K562 (cell line): Measurements from ENCODE around the gene ZNF691. TPM values are rescaled to one million over a fixed set of nuclear protein-coding genes. Genes with fewer than 3 reads are reported as not detected.

Source experiments
- CSDE1 ChIP-seq, 2 experiments: fragments of 450-650 bp; IDR thresholded peaks; 2 replicates each; pipeline ENCODE4 v1.6.1; 2016; ENCODE audit warnings: mild to moderate bottlenecking in 1 of 2
- ERF ChIP-seq: fragments of 450-650 bp; formaldehyde crosslinking; IDR thresholded peaks from 2 replicates; pipeline ENCODE4 v1.4.0; 2020; ENCODE audit warnings: mild to moderate bottlenecking, mixed read lengths
- FOS ChIP-seq: IDR thresholded peaks from 3 replicates; pipeline ENCODE4 v1.6.1; 2011; ENCODE audit not compliant: insufficient read length; ENCODE audit errors: extremely low read depth
- KAT2B ChIP-seq: IDR thresholded peaks from one replicate; pipeline ENCODE4 v1.6.1; 2012; ENCODE audit warnings: low read depth, mild to moderate bottlenecking, control low read depth, inconsistent platforms, low read length, moderate library complexity
- MYC ChIP-seq, 2 experiments: fragments of 250-450 bp in 1 of 2; sonication (Bioruptor Pico) in 1 of 2; IDR thresholded peaks; 2 replicates each; pipeline versions ENCODE4 v1.5.1 to v1.6.1; 2012 to 2021; ENCODE audit warnings: low read depth in 2 of 2, borderline replicate concordance in 1 of 2, improper control_type of control experiment in 1 of 2, low read length in 1 of 2, mild to moderate bottlenecking in 1 of 2, moderate library complexity in 1 of 2
- PRMT5 ChIP-seq: sonication (generic); formaldehyde crosslinking; IDR thresholded peaks from 2 replicates; pipeline ENCODE4 v1.5.0; 2020; ENCODE audit warnings: missing genetic modification reagents
- RBBP5 ChIP-seq: fragments of 200-600 bp; sonication (generic); IDR thresholded peaks from 2 replicates; pipeline ENCODE4 v1.6.1; 2012; ENCODE audit warnings: borderline replicate concordance, mild to moderate bottlenecking, low read length, control low read depth, inconsistent platforms; ENCODE audit not compliant: insufficient read depth, poor library complexity, severe bottlenecking
- RBM14 ChIP-seq: fragments of 200-400 bp; formaldehyde crosslinking; IDR thresholded peaks from 2 replicates; pipeline ENCODE4 v1.6.1; 2018; ENCODE audit warnings: low read depth, mild to moderate bottlenecking, low read length, moderate library complexity, borderline replicate concordance; ENCODE audit not compliant: insufficient read depth
- SRSF1 ChIP-seq: fragments of 200-400 bp; formaldehyde crosslinking; IDR thresholded peaks from 2 replicates; pipeline ENCODE4 v1.6.1; 2017; ENCODE audit warnings: mild to moderate bottlenecking, low read depth, low read length, moderate library complexity
- TAF15 ChIP-seq: fragments of 200-400 bp; formaldehyde crosslinking; IDR thresholded peaks from 2 replicates; pipeline ENCODE4 v1.6.1; 2017; ENCODE audit warnings: mild to moderate bottlenecking, low read depth, low read length, moderate library complexity
- ZC3H4 ChIP-seq: sonication (generic); formaldehyde crosslinking; IDR thresholded peaks from 2 replicates; pipeline ENCODE4 v1.9.0; 2021; ENCODE audit warnings: missing genetic modification reagents, borderline replicate concordance
- ZKSCAN1 ChIP-seq: fragments of 150-350 bp; IDR thresholded peaks from 2 replicates; pipeline ENCODE4 v1.6.1; 2016; ENCODE audit warnings: low read depth, low read length
- ZKSCAN8 ChIP-seq: fragments of 200-800 bp; sonication (Bioruptor generic); IDR thresholded peaks from 2 replicates; pipeline ENCODE4 v1.6.1; 2016; ENCODE audit warnings: missing genetic modification characterization, missing compliant biosample characterization
- ZNF133 ChIP-seq: fragments of 250-450 bp; sonication (Bioruptor Pico); IDR thresholded peaks from 2 replicates; pipeline ENCODE4 v1.4.0; 2020; ENCODE audit warnings: mild to moderate bottlenecking
- ZNF445 ChIP-seq: fragments of 250-450 bp; sonication (Bioruptor Pico); IDR thresholded peaks from 2 replicates; pipeline ENCODE4 v1.4.0; 2020; ENCODE audit warnings: low read depth, mild to moderate bottlenecking, moderate library complexity
- polyA plus RNA-seq, 8 experiments: library from polyadenylated mRNA; depleted of rRNA in 4 of 8; stranded (reverse) in 5 of 8; unstranded in 3 of 8; fragments of >200 nt; fragmentation: Nextera tagmentation in 2 of 8; fragmentation: Illumina TruSeq in 1 of 8; extraction: Ambion mirVana in 2 of 8; extraction: Trizol in 1 of 8; gene quantifications; 2 replicates each; pipeline versions ENCODE4 v1.2.1 to v1.2.3, GENCODE V29; 2011 to 2014; ENCODE audit warnings: inconsistent platforms in 1 of 8, missing spikeins in 1 of 8
- total RNA-seq, 7 experiments: library from RNA; depleted of rRNA in 6 of 7; stranded (reverse); fragments of >200 nt in 6 of 7; fragmentation: Illumina TruSeq in 2 of 7; extraction: Trizol in 2 of 7; gene quantifications; 2 replicates each; pipeline versions ENCODE4 v1.2.1 to v1.2.3, GENCODE V29; 2011 to 2021; ENCODE audit warnings: low replicate concordance in 1 of 7
- TF ChIP-seq, protein P1 (sequence below): fragments of 250-450 bp; sonication (Bioruptor Pico); IDR thresholded peaks from 2 replicates; pipeline ENCODE4 v1.9.0; 2021; ENCODE audit warnings: mild to moderate bottlenecking, inconsistent platforms
- TF ChIP-seq, protein P2 (sequence below): fragments of 200-400 bp; formaldehyde crosslinking; IDR thresholded peaks from 2 replicates; pipeline ENCODE4 v1.6.1; 2017; ENCODE audit warnings: mild to moderate bottlenecking, low read depth, low read length, moderate library complexity
- TF ChIP-seq, protein P3 (sequence below), 2 experiments: IDR thresholded peaks; 2 replicates each; pipeline ENCODE4 v1.6.1; 2012; ENCODE audit warnings: improper control_type of control experiment in 2 of 2, low read depth in 2 of 2, low read length in 2 of 2, borderline replicate concordance in 1 of 2

Gene ZNF691
- total and polyA plus RNA-seq, 9 of the 15 experiments (the other 6 are each of a cell fraction or from before 2014, with no cell fraction given) = 10.7 to 30.4 (median 14.8) TPM

DNA sequence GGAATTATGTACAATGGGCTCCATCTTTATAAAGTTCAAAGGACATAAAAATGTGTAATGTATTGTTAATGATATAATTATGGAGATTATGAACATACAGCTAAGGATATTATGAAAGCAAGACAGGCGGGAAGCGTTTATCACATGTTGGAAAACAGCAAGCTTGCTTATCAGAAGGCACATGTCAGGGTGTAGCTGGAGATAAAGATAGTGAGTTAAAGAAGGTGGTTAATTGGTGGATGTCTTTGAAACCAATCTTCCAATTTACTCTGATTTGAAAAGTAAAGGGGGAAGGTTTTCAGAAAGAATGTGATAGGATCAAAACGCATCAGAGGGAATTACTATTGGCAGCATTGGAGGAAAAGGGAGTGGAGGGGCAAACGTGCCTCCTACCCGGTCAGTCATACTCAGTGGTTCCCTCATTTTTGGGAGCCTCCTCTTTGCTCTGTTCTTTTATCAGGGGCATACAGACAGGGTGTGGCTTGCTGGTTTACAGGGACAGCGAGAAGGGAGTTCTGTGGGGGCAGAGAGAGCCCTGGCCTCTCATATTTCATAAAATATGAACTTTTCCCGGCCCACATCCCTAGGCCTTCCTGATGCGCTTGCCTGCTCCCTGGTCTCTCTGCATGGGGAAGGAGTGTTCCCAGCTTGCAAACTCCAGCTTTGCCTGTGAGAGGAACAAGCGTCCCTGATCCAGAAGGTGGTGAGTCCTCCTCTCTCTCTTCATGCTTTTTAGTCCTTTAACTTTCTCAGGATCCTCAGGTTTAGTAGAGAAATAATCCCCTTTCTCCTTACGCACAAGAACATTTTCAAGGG, 21.2 kb upstream of the ZNF691 start (continued):
- no peak for TF ChIP-seq CSDE1 (IDR thresholded peaks at IDR 0.05)
- TF ChIP-seq FOS = no peak
- no peak for TF ChIP-seq ZNF445 (CRISPR knock-in tag)
- TF ChIP-seq, protein P1, sequence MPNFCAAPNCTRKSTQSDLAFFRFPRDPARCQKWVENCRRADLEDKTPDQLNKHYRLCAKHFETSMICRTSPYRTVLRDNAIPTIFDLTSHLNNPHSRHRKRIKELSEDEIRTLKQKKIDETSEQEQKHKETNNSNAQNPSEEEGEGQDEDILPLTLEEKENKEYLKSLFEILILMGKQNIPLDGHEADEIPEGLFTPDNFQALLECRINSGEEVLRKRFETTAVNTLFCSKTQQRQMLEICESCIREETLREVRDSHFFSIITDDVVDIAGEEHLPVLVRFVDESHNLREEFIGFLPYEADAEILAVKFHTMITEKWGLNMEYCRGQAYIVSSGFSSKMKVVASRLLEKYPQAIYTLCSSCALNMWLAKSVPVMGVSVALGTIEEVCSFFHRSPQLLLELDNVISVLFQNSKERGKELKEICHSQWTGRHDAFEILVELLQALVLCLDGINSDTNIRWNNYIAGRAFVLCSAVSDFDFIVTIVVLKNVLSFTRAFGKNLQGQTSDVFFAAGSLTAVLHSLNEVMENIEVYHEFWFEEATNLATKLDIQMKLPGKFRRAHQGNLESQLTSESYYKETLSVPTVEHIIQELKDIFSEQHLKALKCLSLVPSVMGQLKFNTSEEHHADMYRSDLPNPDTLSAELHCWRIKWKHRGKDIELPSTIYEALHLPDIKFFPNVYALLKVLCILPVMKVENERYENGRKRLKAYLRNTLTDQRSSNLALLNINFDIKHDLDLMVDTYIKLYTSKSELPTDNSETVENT (CRISPR knock-in tag) = no peak
- no peak for TF ChIP-seq SRSF1
- TF ChIP-seq ZC3H4 (CRISPR knock-in tag) = no peak
- TF ChIP-seq, protein P2, sequence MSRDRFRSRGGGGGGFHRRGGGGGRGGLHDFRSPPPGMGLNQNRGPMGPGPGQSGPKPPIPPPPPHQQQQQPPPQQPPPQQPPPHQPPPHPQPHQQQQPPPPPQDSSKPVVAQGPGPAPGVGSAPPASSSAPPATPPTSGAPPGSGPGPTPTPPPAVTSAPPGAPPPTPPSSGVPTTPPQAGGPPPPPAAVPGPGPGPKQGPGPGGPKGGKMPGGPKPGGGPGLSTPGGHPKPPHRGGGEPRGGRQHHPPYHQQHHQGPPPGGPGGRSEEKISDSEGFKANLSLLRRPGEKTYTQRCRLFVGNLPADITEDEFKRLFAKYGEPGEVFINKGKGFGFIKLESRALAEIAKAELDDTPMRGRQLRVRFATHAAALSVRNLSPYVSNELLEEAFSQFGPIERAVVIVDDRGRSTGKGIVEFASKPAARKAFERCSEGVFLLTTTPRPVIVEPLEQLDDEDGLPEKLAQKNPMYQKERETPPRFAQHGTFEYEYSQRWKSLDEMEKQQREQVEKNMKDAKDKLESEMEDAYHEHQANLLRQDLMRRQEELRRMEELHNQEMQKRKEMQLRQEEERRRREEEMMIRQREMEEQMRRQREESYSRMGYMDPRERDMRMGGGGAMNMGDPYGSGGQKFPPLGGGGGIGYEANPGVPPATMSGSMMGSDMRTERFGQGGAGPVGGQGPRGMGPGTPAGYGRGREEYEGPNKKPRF = no peak
- no peak for TF ChIP-seq ZKSCAN8 (CRISPR knock-in tag)
- peak; percentile 19 for TF ChIP-seq RBBP5
- no peak for TF ChIP-seq RBM14
- TF ChIP-seq PRMT5 (CRISPR knock-in tag) = no peak
- TF ChIP-seq, protein P3, sequence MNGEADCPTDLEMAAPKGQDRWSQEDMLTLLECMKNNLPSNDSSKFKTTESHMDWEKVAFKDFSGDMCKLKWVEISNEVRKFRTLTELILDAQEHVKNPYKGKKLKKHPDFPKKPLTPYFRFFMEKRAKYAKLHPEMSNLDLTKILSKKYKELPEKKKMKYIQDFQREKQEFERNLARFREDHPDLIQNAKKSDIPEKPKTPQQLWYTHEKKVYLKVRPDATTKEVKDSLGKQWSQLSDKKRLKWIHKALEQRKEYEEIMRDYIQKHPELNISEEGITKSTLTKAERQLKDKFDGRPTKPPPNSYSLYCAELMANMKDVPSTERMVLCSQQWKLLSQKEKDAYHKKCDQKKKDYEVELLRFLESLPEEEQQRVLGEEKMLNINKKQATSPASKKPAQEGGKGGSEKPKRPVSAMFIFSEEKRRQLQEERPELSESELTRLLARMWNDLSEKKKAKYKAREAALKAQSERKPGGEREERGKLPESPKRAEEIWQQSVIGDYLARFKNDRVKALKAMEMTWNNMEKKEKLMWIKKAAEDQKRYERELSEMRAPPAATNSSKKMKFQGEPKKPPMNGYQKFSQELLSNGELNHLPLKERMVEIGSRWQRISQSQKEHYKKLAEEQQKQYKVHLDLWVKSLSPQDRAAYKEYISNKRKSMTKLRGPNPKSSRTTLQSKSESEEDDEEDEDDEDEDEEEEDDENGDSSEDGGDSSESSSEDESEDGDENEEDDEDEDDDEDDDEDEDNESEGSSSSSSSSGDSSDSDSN (IDR thresholded peaks at IDR 0.05; ENCODE audit: borderline replicate concordance in 1 of 2, low read depth in 2 of 2, low read length in 2 of 2) = no peak
- no peak for TF ChIP-seq KAT2B
- TF ChIP-seq ZKSCAN1 = peak; percentile 93
- TF ChIP-seq TAF15 = no peak
- TF ChIP-seq ZNF133 (CRISPR knock-in tag) = no peak
- peak; percentile 92 for TF ChIP-seq MYC (IDR thresholded peaks at IDR 0.05; ENCODE audit: low read depth, low read length)
- no peak for TF ChIP-seq MYC (CRISPR knock-in tag; IDR thresholded peaks at IDR 0.05; ENCODE audit: borderline replicate concordance, low read depth)
- no peak for TF ChIP-seq ERF (CRISPR knock-in tag)
